Thyroid gland (tissue), 4 donors: Measurements from ENCODE around the gene GOLGA6L25. TPM values are rescaled to one million over a fixed set of nuclear protein-coding genes. Genes with fewer than 3 reads are reported as not detected.
"Not testable (repeated sequence)": the region's sequence is repeated elsewhere in the genome, so short reads cannot be mapped to it uniquely, and the experiment has no call there.

Source experiments
- DNase-seq, 2 donors: peaks; one replicate each; pipeline ENCODE4 v3.0.0-alpha.2; 2019
- H3K27ac ChIP-seq, 3 donors: fragments of 200-600 bp; sonication (generic); 1 replicate in 2 of 3; 2 replicates in 1 of 3; pipeline ENCODE4 v1.5.1; 2016 to 2019; ENCODE audit warnings: mild to moderate bottlenecking in 1 of 3, moderate library complexity in 1 of 3
- H3K27me3 ChIP-seq: fragments of 200-600 bp; sonication (generic); one replicate; pipeline ENCODE4 v1.5.1; 2019
- H3K36me3 ChIP-seq, 2 donors: fragments of 200-600 bp; sonication (generic); one replicate each; pipeline ENCODE4 v1.5.1; 2016 to 2019
- H3K4me1 ChIP-seq, 2 donors: fragments of 200-600 bp; sonication (generic); one replicate each; pipeline ENCODE4 v1.5.1; 2017 to 2019
- H3K4me3 ChIP-seq, 3 donors: fragments of 200-600 bp; sonication (generic); replicated peaks in 1 of 3; 1 replicate in 2 of 3; 2 replicates in 1 of 3; pipeline ENCODE4 v1.5.1; 2016; ENCODE audit warnings: mild to moderate bottlenecking in 1 of 3
- H3K9me3 ChIP-seq: fragments of 200-600 bp; sonication (generic); one replicate; pipeline ENCODE4 v1.5.1; 2017
- WGBS, 2 donors: methylation state at CpG; one replicate each; pipeline ENCODE4 v1.1.5; 2017; 5-methylcytosine and 5-hydroxymethylcytosine counted together
- intact Hi-C: fragments of 100-400 bp; cut with DNase I; formaldehyde crosslinking; loops from one replicate; pipeline ENCODE4 v1.15.1; 2023
- total RNA-seq, 4 donors: library from RNA; depleted of rRNA; stranded (reverse); fragments of >200 nt; gene quantifications; one replicate each; pipeline ENCODE4 v1.2.3, GENCODE V29; 2016

The GOLGA6L25 gene
- not detected for total RNA-seq

DNA sequence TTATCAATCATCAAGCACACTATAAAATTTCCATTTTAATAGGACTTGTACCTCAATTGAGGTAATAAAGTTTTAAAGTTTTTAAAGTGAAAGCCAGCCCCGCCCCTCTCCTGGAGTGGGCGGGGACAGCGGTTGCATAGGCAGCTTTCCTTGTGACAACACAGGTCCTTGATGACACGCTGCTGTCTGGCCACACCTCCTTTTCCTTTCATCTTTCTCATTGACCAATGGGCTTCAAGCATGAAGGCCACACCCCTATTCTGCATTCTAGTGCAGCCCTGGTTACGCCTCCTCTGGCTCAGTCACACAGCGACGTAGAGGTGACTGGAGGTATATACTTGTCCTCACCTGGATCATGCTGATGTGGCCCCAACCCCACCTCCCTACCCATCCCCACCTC lies at the start of gene GOLGA6L25:
TSS of gene GOLGA6L25 (plus strand) at position 301 of the 400 bp plus-strand sequence. CDS start at position 362, 61 bp downstream.
- H3K9me3 ChIP-seq, H3K27ac ChIP-seq, DNase-seq, H3K4me3 ChIP-seq, H3K27me3 ChIP-seq, H3K36me3 ChIP-seq, intact Hi-C loops, H3K4me1 ChIP-seq: not testable (repeated sequence)
- WGBS, 2 donors: no CpG with 5 or more reads among the region's 7 CpGs

DNA sequence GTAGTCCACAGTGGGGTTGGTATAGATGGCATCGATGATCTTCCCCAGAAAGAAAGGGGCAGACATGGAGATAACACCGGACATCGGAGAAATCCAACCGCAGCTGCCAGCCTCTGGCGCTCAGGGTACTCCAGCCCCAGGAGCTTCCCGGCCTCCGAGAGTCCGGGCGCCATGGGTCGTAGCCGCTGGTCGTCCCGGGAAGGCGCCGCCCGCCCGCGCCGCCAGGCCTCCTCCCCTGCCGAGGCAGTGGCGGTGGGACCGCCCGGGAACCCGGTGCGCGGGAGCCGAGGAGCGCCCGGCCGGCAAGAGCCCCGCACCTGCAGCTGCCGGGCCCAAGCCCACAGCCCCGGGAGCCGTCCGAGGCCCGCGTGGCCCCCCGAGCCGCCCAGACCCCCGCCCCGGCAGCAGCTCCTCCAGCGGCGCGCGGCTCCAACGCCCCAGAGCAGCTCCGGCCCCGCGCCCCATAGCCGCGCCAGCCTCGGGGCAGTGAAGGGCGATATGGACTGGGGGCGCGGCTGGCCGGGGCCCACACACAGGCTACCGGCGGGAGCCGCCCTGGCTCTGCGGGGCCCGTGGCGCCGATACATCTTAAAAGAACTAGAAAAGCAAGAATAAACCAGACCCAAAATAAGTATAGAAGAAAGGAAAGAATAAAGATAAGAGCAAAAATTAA lies 45.0 kb upstream of the GOLGA6L25 start:
- H3K27me3 ChIP-seq, H3K4me3 ChIP-seq, H3K4me1 ChIP-seq, H3K9me3 ChIP-seq, H3K27ac ChIP-seq, DNase-seq, intact Hi-C loops, H3K36me3 ChIP-seq: not testable (repeated sequence)
- WGBS, 2 donors: no CpG with 5 or more reads among the region's 63 CpGs

- H3K27me3 ChIP-seq, DNase-seq, intact Hi-C loops, H3K27ac ChIP-seq, H3K4me1 ChIP-seq, H3K9me3 ChIP-seq, H3K4me3 ChIP-seq, H3K36me3 ChIP-seq: not testable (repeated sequence)
- 86% methylated on average over 8 of the region's 22 CpGs; no CpG with 5 or more reads in 1 of the 2 donors for WGBS, 2 donors
Measured at GRCh38 chr15:28514128-28514527, 39.2 kb upstream of the GOLGA6L25 start.

- H3K36me3 ChIP-seq, H3K27me3 ChIP-seq, H3K9me3 ChIP-seq, intact Hi-C loops, H3K4me1 ChIP-seq, H3K27ac ChIP-seq, H3K4me3 ChIP-seq, DNase-seq: not testable (repeated sequence)
- 93% methylated on average over 3 of the region's 11 CpGs; no CpG with 5 or more reads in 1 of the 2 donors for WGBS, 2 donors
Measured at GRCh38 chr15:28515208-28515607, 38.2 kb upstream of the GOLGA6L25 start.

GRCh38 chr15:28532954-28533353 lies 20.4 kb upstream of the GOLGA6L25 start, which contains the start of gene GOLGA8G:
Gene GOLGA8G, minus strand, starts transcription at chr15:28532971. Its CDS starts 62 bp downstream, at chr15:28532909.
- 88 to 93% methylated on average over 3 to 4 of the region's 6 CpGs for WGBS, 2 donors

GRCh38 chr15:28573351-28573750 lies 20.0 kb downstream of the GOLGA6L25 start:
- H3K4me3 ChIP-seq, H3K4me1 ChIP-seq, H3K27ac ChIP-seq, intact Hi-C loops, H3K36me3 ChIP-seq, DNase-seq, H3K27me3 ChIP-seq, H3K9me3 ChIP-seq: not testable (repeated sequence)
- 85 to 87% methylated on average over 10 to 11 of the region's 13 CpGs for WGBS, 2 donors

More at GRCh38 chr15:28532954-28533353, 20.4 kb upstream of the GOLGA6L25 start, which contains the start of gene GOLGA8G:
- DNase-seq, H3K9me3 ChIP-seq, H3K4me1 ChIP-seq, H3K4me3 ChIP-seq, H3K27me3 ChIP-seq, H3K27ac ChIP-seq, H3K36me3 ChIP-seq, intact Hi-C loops: not testable (repeated sequence)

DNA sequence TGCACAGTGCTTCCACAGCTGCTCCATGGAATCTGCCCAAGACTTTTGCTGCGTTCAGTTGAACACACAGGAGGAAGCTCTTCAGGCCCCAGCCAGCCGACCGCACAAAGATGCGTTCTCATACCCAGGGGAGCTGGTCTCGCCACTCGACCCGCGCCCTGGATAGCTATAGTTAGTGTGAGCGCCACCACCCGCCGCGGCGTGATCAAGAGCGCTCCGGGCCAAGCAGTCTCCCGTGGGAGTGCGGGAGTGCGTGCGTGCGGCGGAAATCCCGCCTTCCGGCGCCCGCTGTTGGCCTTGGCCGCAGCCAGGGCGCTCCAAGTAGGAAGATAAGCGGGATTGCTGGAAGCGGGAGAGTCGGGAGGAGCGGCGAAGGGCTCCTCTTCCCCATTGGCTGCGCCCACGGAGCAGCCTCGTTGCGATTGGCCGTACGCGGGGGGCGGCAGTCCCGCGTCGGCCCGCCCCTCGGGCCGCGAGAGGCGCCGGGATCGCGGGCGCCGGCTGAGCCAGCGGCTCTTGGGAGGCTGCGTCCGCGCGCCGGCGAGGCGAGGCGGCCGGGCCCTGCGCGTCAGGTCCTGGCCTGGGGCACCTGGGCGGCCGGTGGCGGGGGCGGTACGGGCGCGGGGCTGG lies 35.7 kb downstream of the GOLGA6L25 start:
- DNase-seq, H3K27ac ChIP-seq, H3K9me3 ChIP-seq, H3K27me3 ChIP-seq, H3K4me1 ChIP-seq, H3K36me3 ChIP-seq, intact Hi-C loops, H3K4me3 ChIP-seq: not testable (repeated sequence)
- WGBS, 2 donors: 0% methylated on average over 3 of the region's 72 CpGs; no CpG with 5 or more reads in 1 of the 2 donors

DNA sequence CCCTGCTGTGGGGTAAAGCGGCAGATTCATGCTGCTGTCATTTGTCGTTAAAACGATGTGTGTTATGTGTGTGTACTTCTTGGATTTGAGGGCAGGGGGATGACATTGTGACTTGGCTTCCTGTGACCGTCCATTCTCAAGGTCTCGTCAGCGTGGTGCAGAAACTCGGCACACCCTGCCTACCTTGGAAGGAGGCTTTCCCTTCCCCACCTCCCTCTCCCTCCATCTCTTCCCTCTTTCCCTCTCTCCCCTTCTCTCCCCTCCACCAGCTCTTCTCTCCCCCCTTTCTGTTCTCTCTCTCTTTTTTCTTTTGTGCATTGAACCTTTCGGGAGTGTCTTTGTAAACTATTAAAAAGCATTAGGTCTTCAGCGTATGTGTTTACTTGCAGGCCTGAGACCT lies 36.4 kb downstream of the GOLGA6L25 start:
- H3K9me3 ChIP-seq, H3K36me3 ChIP-seq, DNase-seq, H3K27ac ChIP-seq, H3K4me1 ChIP-seq, H3K27me3 ChIP-seq, intact Hi-C loops: not testable (repeated sequence)
- H3K4me3 ChIP-seq: peak overlapping the region in 1 of 3 donors; percentile 17
- 0 to 2% methylated on average over 9 of the region's 9 CpGs for WGBS, 2 donors

- H3K4me3 ChIP-seq, H3K27me3 ChIP-seq, H3K27ac ChIP-seq, H3K9me3 ChIP-seq, H3K4me1 ChIP-seq, H3K36me3 ChIP-seq, intact Hi-C loops, DNase-seq: not testable (repeated sequence)
- no CpG with 5 or more reads among the region's 3 CpGs for WGBS, 2 donors
Measured at GRCh38 chr15:28592395-28592794, 39.0 kb downstream of the GOLGA6L25 start.

DNA sequence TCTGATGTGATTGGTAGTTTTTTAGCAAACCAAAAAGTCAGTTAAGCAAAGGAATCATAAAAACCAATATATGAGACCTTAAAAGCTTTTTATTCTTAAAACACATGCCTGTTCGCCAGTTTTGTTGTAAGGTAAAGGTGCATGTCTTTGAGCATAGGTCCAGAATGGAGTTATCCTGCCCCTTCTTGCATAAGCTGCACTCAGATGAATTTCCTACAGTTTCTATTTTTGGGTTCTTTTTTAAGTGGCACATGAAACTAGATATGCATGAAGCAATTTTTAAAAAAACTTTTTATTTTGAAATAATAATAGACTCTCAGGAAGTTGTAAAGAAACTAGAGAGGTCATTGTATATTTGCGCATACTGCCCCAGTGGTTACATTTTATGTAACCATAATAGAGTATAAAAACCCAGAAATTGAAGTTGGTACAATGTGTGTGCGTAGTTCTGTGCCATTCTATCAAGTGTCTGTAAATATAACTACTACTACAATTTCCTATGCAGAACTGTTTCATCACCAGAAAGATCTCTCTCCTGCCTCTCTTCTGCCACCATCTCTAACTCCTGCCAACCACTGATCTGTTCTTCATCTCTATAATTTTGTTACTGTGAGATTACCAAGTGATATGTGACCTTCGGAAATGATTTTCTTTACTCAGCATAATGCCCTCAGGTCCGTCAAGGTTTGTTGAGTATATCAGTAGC lies 40.2 kb downstream of the GOLGA6L25 start:
- H3K27ac ChIP-seq, H3K9me3 ChIP-seq, H3K4me3 ChIP-seq, H3K36me3 ChIP-seq, H3K27me3 ChIP-seq, DNase-seq, intact Hi-C loops, H3K4me1 ChIP-seq: not testable (repeated sequence)
- 92 to 100% methylated on average over 2 of the region's 5 CpGs for WGBS, 2 donors

- H3K4me3 ChIP-seq, H3K9me3 ChIP-seq, intact Hi-C loops, H3K27ac ChIP-seq, H3K4me1 ChIP-seq, DNase-seq, H3K36me3 ChIP-seq, H3K27me3 ChIP-seq: not testable (repeated sequence)
- no CpG with 5 or more reads among the region's 10 CpGs for WGBS, 2 donors
Measured at GRCh38 chr15:28597471-28597870, 44.1 kb downstream of the GOLGA6L25 start.

GRCh38 chr15:28598209-28598608 lies 44.8 kb downstream of the GOLGA6L25 start:
- H3K27ac ChIP-seq, H3K27me3 ChIP-seq, DNase-seq, H3K9me3 ChIP-seq, H3K4me1 ChIP-seq, intact Hi-C loops, H3K4me3 ChIP-seq, H3K36me3 ChIP-seq: not testable (repeated sequence)
- WGBS, 2 donors: 97 to 100% methylated on average over 5 to 7 of the region's 8 CpGs
